DND-41 (cell line): Measurements from ENCODE around the gene GPR32.
"Not testable (repeated sequence)": the region's sequence is repeated elsewhere in the genome, so short reads cannot be mapped to it uniquely, and the experiment has no call there.

ENCODE experiments used
- ATAC-seq: fragments of 200-7000 bp; cut with Tn5 transposase; 3 replicates; pipeline ENCODE4 v1.9.1; 2021; ENCODE audit warnings: low read depth; ENCODE audit not compliant: insufficient read depth
- DNase-seq: peaks from one replicate; pipeline ENCODE4 v3.0.0-alpha.2; 2020
- H2AFZ ChIP-seq: 2 replicates; pipeline ENCODE4 v1.6.0; 2012; ENCODE audit warnings: low read depth, low read length
- H3K27ac ChIP-seq: 2 replicates; pipeline ENCODE4 v1.5.1; 2012; ENCODE audit warnings: low read length, inconsistent platforms
- H3K27me3 ChIP-seq: fragments of 200-600 bp; sonication (generic); 2 replicates; pipeline ENCODE4 v1.6.0; 2012; ENCODE audit warnings: low read length, mild to moderate bottlenecking, inconsistent platforms; ENCODE audit not compliant: insufficient read depth, poor library complexity
- H3K36me3 ChIP-seq: 2 replicates; pipeline ENCODE4 v1.5.1; 2012; ENCODE audit warnings: low read length, inconsistent platforms; ENCODE audit not compliant: insufficient read depth
- H3K4me1 ChIP-seq: 2 replicates; pipeline ENCODE4 v1.5.1; 2012; ENCODE audit warnings: mild to moderate bottlenecking, low read length; ENCODE audit not compliant: insufficient read depth
- H3K4me2 ChIP-seq: 2 replicates; pipeline ENCODE4 v1.6.0; 2012; ENCODE audit warnings: mild to moderate bottlenecking, moderate library complexity, low read length, inconsistent platforms; ENCODE audit not compliant: insufficient read depth
- H3K4me3 ChIP-seq, 2 experiments: fragments of 200-600 bp in 1 of 2; shearing (Covaris generic) in 1 of 2; 2 replicates each; pipeline ENCODE4 v1.5.1; 2012 to 2016; ENCODE audit warnings: inconsistent platforms in 2 of 2, low read length in 2 of 2, mild to moderate bottlenecking in 2 of 2, low read depth in 1 of 2, moderate library complexity in 1 of 2
- H3K79me2 ChIP-seq: 2 replicates; pipeline ENCODE4 v1.6.0; 2012; ENCODE audit warnings: low read length, inconsistent platforms; ENCODE audit not compliant: insufficient read depth
- H3K9ac ChIP-seq: 2 replicates; pipeline ENCODE4 v1.6.0; 2012; ENCODE audit warnings: low read depth, mild to moderate bottlenecking, inconsistent platforms, low read length, moderate library complexity
- H3K9me3 ChIP-seq: 2 replicates; pipeline ENCODE4 v1.5.1; 2012; ENCODE audit warnings: low read length, moderate library complexity, mild to moderate bottlenecking, inconsistent platforms; ENCODE audit not compliant: insufficient read depth, severe bottlenecking
- H4K20me1 ChIP-seq: 2 replicates; pipeline ENCODE4 v1.6.0; 2012; ENCODE audit warnings: low read length; ENCODE audit not compliant: insufficient read depth
- CTCF ChIP-seq: IDR thresholded peaks from 2 replicates; pipeline ENCODE4 v1.5.1; 2012; ENCODE audit warnings: borderline replicate concordance, low read length, moderate library complexity, mild to moderate bottlenecking; ENCODE audit not compliant: poor library complexity, severe bottlenecking; ENCODE audit errors: extremely low read depth
- EZH2 ChIP-seq: IDR thresholded peaks from 3 replicates; pipeline ENCODE4 v1.6.1; 2012; ENCODE audit warnings: borderline replicate concordance, low read depth, mild to moderate bottlenecking, moderate library complexity, low read length, inconsistent platforms; ENCODE audit not compliant: severe bottlenecking

Gene GPR32

GRCh38 chr19:50749490-50749889, 20.8 kb upstream of the GPR32 start:
- Histone ChIP-seq H3K27ac (no peak overlapping the region), H4K20me1 (no peaks in the 10 kb centered on the region), H2AFZ (no peak overlapping the region), H3K9me3 (no peaks in the 10 kb centered on the region), H3K4me1 (no peaks in the 10 kb centered on the region), H3K36me3 (no peaks in the 10 kb centered on the region), H3K27me3 (peaks cover 9% of the 10 kb centered on the region), H3K79me2 (no peaks in the 10 kb centered on the region), H3K4me3 (no peak overlapping the region), H3K9ac (no peak overlapping the region), H3K4me2 (no peak overlapping the region)
- ATAC-seq (no peak), DNase-seq (no peak)
- TF ChIP-seq EZH2 = no peak
- no peak for TF ChIP-seq CTCF

GRCh38 chr19:50750010-50750409, 20.3 kb upstream of the GPR32 start:
- H4K20me1 ChIP-seq = no peaks in the 10 kb centered on the region
- DNase-seq = no peak

GRCh38 chr19:50753879-50754278, 16.4 kb upstream of the GPR32 start:
- Histone ChIP-seq H3K27ac (no peak overlapping the region), H3K4me3 (no peak overlapping the region), H2AFZ (no peak overlapping the region), H3K27me3 (no peaks in the 10 kb centered on the region), H3K9ac (no peak overlapping the region), H4K20me1 (no peaks in the 10 kb centered on the region), H3K36me3 (no peaks in the 10 kb centered on the region), H3K4me2 (no peak overlapping the region), H3K4me1 (no peaks in the 10 kb centered on the region), H3K9me3 (no peaks in the 10 kb centered on the region), H3K79me2 (no peaks in the 10 kb centered on the region)
- DNase-seq (no peak), ATAC-seq (no peak)
- no peak for TF ChIP-seq EZH2
- no peak for TF ChIP-seq CTCF

More at GRCh38 chr19:50750010-50750409, 20.3 kb upstream of the GPR32 start:
- Histone ChIP-seq H3K27me3 (peaks cover 7% of the 10 kb centered on the region), H3K4me1 (no peaks in the 10 kb centered on the region), H3K79me2 (no peaks in the 10 kb centered on the region), H3K36me3 (no peaks in the 10 kb centered on the region), H3K9me3 (no peaks in the 10 kb centered on the region), H3K9ac (no peak overlapping the region), H3K4me3 (no peak overlapping the region), H3K27ac (no peak overlapping the region), H2AFZ (no peak overlapping the region), H3K4me2 (no peak overlapping the region)
- ATAC-seq = no peak
- no peak for TF ChIP-seq CTCF
- TF ChIP-seq EZH2 = no peak

- not testable (repeated sequence) for H3K9ac ChIP-seq, H3K9me3 ChIP-seq, H3K4me2 ChIP-seq, H3K4me3 ChIP-seq, H3K79me2 ChIP-seq, H3K4me1 ChIP-seq, DNase-seq, H3K27me3 ChIP-seq, H3K27ac ChIP-seq, ATAC-seq, H2AFZ ChIP-seq, H3K36me3 ChIP-seq, H4K20me1 ChIP-seq
Observed at GRCh38 chr19:50756244-50756643, 14.0 kb upstream of the GPR32 start.

GRCh38 chr19:50757624-50758023, 12.6 kb upstream of the GPR32 start:
- not testable (repeated sequence) for H3K4me1 ChIP-seq, H3K79me2 ChIP-seq, H3K9ac ChIP-seq, H3K27me3 ChIP-seq, H2AFZ ChIP-seq, H3K9me3 ChIP-seq, DNase-seq, ATAC-seq, H3K27ac ChIP-seq, H3K4me2 ChIP-seq, H4K20me1 ChIP-seq, H3K36me3 ChIP-seq, H3K4me3 ChIP-seq

- H3K36me3 ChIP-seq, H4K20me1 ChIP-seq, H2AFZ ChIP-seq, H3K4me2 ChIP-seq, H3K27me3 ChIP-seq, H3K27ac ChIP-seq, DNase-seq, H3K9me3 ChIP-seq, H3K79me2 ChIP-seq, H3K9ac ChIP-seq, ATAC-seq, H3K4me3 ChIP-seq, H3K4me1 ChIP-seq: not testable (repeated sequence)
Observed at GRCh38 chr19:50759076-50759475, 11.2 kb upstream of the GPR32 start.
